ENCODE measurements around the gene EFTUD2. TPM values are rescaled to one million over a fixed set of nuclear protein-coding genes. Genes with fewer than 3 reads are reported as not detected.

Gene EFTUD2
- total RNA-seq, 2 experiments from 2014 or later, result 73.5 to 148 TPM

GRCh38 chr17:44840274-44840673 lies 59.0 kb downstream of the EFTUD2 start:
- no peak overlapping the region for H3K4me2 ChIP-seq (ENCODE audit: low read length)
- H3K36me3 ChIP-seq (ENCODE audit: insufficient read depth, low read length), result no peaks in the 10 kb centered on the region
- H3K27ac ChIP-seq (ENCODE audit: low read depth, low read length, poor library complexity, severe bottlenecking), result no peak overlapping the region
- H4K20me1 ChIP-seq (ENCODE audit: insufficient read depth, low read length), result no peaks in the 10 kb centered on the region
- intact Hi-C loops (cut with micrococcal nuclease; ENCODE audit: unreplicated experiment), result no loop called here
- TF ChIP-seq EZH2phosphoT487 (IDR thresholded peaks at IDR 0.05; ENCODE audit: borderline replicate concordance, low read depth, low read length) (no peak), CTCF (conservative IDR thresholded peaks at IDR 0.05; ENCODE audit: low read length) (no peak)
- DNase-seq (ENCODE audit: low spot score), result no peak
- H2AFZ ChIP-seq (ENCODE audit: low read length), result no peak overlapping the region
- H3K9me2 ChIP-seq (ENCODE audit: insufficient read depth, low read length), result no peaks in the 10 kb centered on the region
- no peaks in the 10 kb centered on the region for H3K79me2 ChIP-seq (ENCODE audit: insufficient read depth, low read depth, low read length)
- POLR2A ChIA-PET, result no interaction called here
- CTCF ChIA-PET (ENCODE audit: unreplicated experiment), result interaction anchor here (1.2 kb wide), 1 partner anchor 65 kb away, joined by 5 read pairs; no protein-coding TSS in a partner anchor
- H3K4me3 ChIP-seq (ENCODE audit: low read depth, low read length, poor library complexity, severe bottlenecking), result no peak overlapping the region
- H3K9me3 ChIP-seq (ENCODE audit: low read length), result no peaks in the 10 kb centered on the region
- BruUV-seq (replicated peaks), result no TSS peak
- no peaks in the 10 kb centered on the region for H3K4me1 ChIP-seq (ENCODE audit: insufficient read depth, low read length, poor library complexity, severe bottlenecking)

DNA sequence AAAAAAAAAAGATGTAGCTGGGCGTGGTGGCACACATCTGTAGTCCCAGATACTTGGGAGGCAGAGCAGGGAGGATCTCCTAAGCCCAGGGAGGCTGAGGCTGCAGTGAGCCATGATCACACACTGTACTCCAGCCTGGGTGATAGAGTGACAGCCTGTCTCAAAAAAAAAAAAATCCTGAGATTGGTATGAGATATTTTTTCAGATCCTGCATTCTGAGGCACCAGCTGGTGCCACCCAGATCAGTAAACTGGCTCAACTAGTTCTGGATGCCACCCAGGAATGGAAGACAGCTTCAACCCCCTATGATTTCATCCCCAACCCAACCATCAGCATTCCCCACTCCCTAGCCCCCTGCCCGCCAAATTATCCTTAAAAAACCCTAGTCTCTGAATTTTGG lies 62.0 kb downstream of the EFTUD2 start:
- no TSS peak for BruUV-seq (replicated peaks)
- Histone ChIP-seq H3K4me3 (ENCODE audit: low read depth, low read length, poor library complexity, severe bottlenecking) (no peak overlapping the region), H3K36me3 (ENCODE audit: insufficient read depth, low read length) (no peaks in the 10 kb centered on the region), H3K9me2 (ENCODE audit: insufficient read depth, low read length) (no peaks in the 10 kb centered on the region), H2AFZ (ENCODE audit: low read length) (no peak overlapping the region), H3K4me1 (ENCODE audit: insufficient read depth, low read length, poor library complexity, severe bottlenecking) (no peaks in the 10 kb centered on the region), H3K79me2 (ENCODE audit: insufficient read depth, low read depth, low read length) (no peaks in the 10 kb centered on the region), H4K20me1 (ENCODE audit: insufficient read depth, low read length) (no peaks in the 10 kb centered on the region), H3K27ac (ENCODE audit: low read depth, low read length, poor library complexity, severe bottlenecking) (no peak overlapping the region), H3K9me3 (ENCODE audit: low read length) (no peaks in the 10 kb centered on the region), H3K4me2 (ENCODE audit: low read length) (no peak overlapping the region)
- ChIA-PET CTCF (ENCODE audit: unreplicated experiment) (interaction anchor here (0.7 kb wide), 1 partner anchor 172 kb away, joined by 7 read pairs; no protein-coding TSS in a partner anchor), POLR2A (interaction anchor here (0.6 kb wide), 2 partner anchors 8 to 148 kb away, joined by 3 to 4 read pairs; no protein-coding TSS in a partner anchor)
- TF ChIP-seq CTCF (conservative IDR thresholded peaks at IDR 0.05; ENCODE audit: low read length) (no peak), EZH2phosphoT487 (IDR thresholded peaks at IDR 0.05; ENCODE audit: borderline replicate concordance, low read depth, low read length) (no peak)
- intact Hi-C loops (cut with micrococcal nuclease; ENCODE audit: unreplicated experiment), result no loop called here
- DNase-seq (ENCODE audit: low spot score), result no peak

DNA sequence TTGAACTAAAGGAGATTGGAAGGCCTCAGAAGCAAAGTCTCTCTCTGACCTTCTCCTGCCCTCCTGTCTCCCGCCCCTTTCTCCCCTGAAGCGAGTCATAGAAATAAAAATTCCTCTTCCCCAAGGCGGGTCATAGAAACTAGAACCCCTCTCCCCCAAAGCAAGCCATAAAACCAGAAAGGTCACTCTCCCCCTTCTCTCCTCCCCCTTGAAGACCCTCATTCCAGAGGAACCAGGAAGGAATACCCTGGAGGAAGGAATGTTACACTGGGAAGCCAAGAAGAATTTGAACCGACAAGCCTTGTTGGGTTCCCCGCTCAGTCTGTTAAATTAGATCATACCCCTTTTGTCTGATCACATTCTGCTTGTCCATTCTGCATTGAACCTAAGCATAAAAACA lies 66.4 kb downstream of the EFTUD2 start:
- Histone ChIP-seq H2AFZ (ENCODE audit: low read length) (no peak overlapping the region), H3K4me3 (ENCODE audit: low read depth, low read length, poor library complexity, severe bottlenecking) (no peak overlapping the region), H3K36me3 (ENCODE audit: insufficient read depth, low read length) (no peaks in the 10 kb centered on the region), H3K79me2 (ENCODE audit: insufficient read depth, low read depth, low read length) (peaks cover 14% of the 10 kb centered on the region), H3K9me3 (ENCODE audit: low read length) (no peaks in the 10 kb centered on the region), H4K20me1 (ENCODE audit: insufficient read depth, low read length) (peaks cover 7% of the 10 kb centered on the region; the same call in 1 of the 2 replicates), H3K4me2 (ENCODE audit: low read length) (no peak overlapping the region), H3K27ac (ENCODE audit: low read depth, low read length, poor library complexity, severe bottlenecking) (no peak overlapping the region), H3K9me2 (ENCODE audit: insufficient read depth, low read length) (no peaks in the 10 kb centered on the region), H3K4me1 (ENCODE audit: insufficient read depth, low read length, poor library complexity, severe bottlenecking) (peaks cover 18% of the 10 kb centered on the region)
- intact Hi-C loops (cut with micrococcal nuclease; ENCODE audit: unreplicated experiment), result no loop called here
- ChIA-PET POLR2A (no interaction called here), CTCF (ENCODE audit: unreplicated experiment) (no interaction called here)
- no peak for TF ChIP-seq EZH2phosphoT487 (IDR thresholded peaks at IDR 0.05; ENCODE audit: borderline replicate concordance, low read depth, low read length)
- TF ChIP-seq CTCF (conservative IDR thresholded peaks at IDR 0.05; ENCODE audit: low read length), result no peak
- no TSS peak for BruUV-seq (replicated peaks)
- DNase-seq (ENCODE audit: low spot score), result no peak

Data from OCI-LY7 (cell line).